Left ventricle myocardium inferior (tissue), 1 donor: ENCODE data around the gene RAD1. TPM values are rescaled to one million over a fixed set of nuclear protein-coding genes. Genes with fewer than 3 reads are reported as not detected.

ENCODE experiments used
- DNase-seq: peaks from one replicate; pipeline ENCODE4 v3.0.0-alpha.2; 2020
- H3K27ac ChIP-seq: fragments of 200-600 bp; replicated peaks from 2 replicates; pipeline ENCODE4 v1.8.0; 2021
- H3K27me3 ChIP-seq: fragments of 200-600 bp; 2 replicates; pipeline ENCODE4 v1.8.0; 2021; ENCODE audit warnings: low read depth
- H3K36me3 ChIP-seq: fragments of 200-600 bp; 2 replicates; pipeline ENCODE4 v1.8.0; 2021
- H3K4me1 ChIP-seq: fragments of 200-600 bp; 2 replicates; pipeline ENCODE4 v1.8.0; 2021
- H3K4me3 ChIP-seq: fragments of 200-600 bp; 2 replicates; pipeline ENCODE4 v1.8.0; 2021; ENCODE audit warnings: mild to moderate bottlenecking, moderate library complexity
- H3K9me3 ChIP-seq: fragments of 200-600 bp; replicated peaks from 2 replicates; pipeline ENCODE4 v1.8.0; 2021
- intact Hi-C: fragments of 100-400 bp; cut with micrococcal nuclease; formaldehyde crosslinking; loops from one replicate; pipeline ENCODE4 v1.11.0; 2022
- total RNA-seq: library from RNA; stranded (reverse); fragmentation: NEBNext Ultra II Directional; extraction: Animal tissue kit (Norgen Biotek cat#: 25700); gene quantifications from one replicate; pipeline ENCODE4 v1.2.1, GENCODE V29; 2021
- TF ChIP-seq, protein P1 (sequence below): fragments of 200-600 bp; IDR thresholded peaks from 2 replicates; pipeline ENCODE4 v1.8.0; 2021; ENCODE audit warnings: antibody characterized with exemption, mild to moderate bottlenecking, borderline replicate concordance
- donor health status: DM: no; HTN: yes; CAD: no; lungs with severe emphysema.

RAD1 gene
- total RNA-seq, 1 donor from 2014 or later: 28.2 TPM

DNA sequence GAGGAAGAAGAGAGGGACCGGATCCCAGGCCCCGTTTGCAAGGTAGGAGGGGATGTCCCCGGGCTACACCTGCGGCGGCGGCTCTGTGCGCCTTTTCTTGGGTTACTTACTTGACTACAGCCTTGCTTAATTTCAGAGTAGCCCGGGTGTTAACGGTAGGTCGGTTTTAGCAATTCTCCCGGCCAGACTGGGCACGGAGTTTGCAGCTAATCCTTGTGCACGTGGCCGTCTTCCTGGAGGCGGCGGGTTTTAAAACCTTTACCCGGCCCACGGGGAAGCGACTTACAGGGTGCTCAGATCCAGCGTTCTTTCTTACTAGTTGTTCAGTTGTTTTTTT is 520 bp upstream of the RAD1 start:
- Histone ChIP-seq H3K27me3 (no peaks in the 10 kb centered on the region), H3K4me3 (peak overlapping the region; percentile 89), H3K36me3 (peaks cover 29% of the 10 kb centered on the region), H3K9me3 (no peaks in the 10 kb centered on the region), H3K4me1 (peaks cover 44% of the 10 kb centered on the region), H3K27ac (peak overlapping the region; percentile 91)
- TF ChIP-seq, protein P1, sequence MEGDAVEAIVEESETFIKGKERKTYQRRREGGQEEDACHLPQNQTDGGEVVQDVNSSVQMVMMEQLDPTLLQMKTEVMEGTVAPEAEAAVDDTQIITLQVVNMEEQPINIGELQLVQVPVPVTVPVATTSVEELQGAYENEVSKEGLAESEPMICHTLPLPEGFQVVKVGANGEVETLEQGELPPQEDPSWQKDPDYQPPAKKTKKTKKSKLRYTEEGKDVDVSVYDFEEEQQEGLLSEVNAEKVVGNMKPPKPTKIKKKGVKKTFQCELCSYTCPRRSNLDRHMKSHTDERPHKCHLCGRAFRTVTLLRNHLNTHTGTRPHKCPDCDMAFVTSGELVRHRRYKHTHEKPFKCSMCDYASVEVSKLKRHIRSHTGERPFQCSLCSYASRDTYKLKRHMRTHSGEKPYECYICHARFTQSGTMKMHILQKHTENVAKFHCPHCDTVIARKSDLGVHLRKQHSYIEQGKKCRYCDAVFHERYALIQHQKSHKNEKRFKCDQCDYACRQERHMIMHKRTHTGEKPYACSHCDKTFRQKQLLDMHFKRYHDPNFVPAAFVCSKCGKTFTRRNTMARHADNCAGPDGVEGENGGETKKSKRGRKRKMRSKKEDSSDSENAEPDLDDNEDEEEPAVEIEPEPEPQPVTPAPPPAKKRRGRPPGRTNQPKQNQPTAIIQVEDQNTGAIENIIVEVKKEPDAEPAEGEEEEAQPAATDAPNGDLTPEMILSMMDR: no peak
- no peak for DNase-seq
- intact Hi-C loops: no loop called here

DNA sequence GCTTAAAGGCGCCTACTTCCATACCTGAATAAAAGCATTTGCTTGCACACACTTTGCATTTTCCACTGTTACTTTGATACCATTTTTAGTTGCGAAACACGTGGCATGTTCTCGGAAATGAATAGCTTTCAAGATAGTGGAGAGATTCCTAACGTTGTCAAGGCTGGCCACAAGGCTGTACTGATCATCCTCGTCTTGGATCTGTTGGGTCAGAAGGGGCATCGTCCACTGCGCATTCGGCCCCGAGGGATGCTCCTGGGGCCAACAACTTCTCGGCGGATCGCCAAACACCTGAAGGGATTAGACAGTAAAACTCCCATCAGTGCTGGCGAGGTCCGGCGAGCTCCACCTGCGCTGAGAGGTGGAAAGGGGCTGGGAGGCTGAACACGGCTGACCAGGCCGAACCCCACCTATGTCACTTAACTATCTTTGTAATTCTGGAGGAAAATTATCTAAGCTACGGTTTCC is 599 bp downstream of the RAD1 start:
- peak overlapping the region; percentile 89 for H3K4me3 ChIP-seq
- H3K4me1 ChIP-seq: peaks cover 44% of the 10 kb centered on the region
- no peaks in the 10 kb centered on the region for H3K9me3 ChIP-seq
- peaks cover 30% of the 10 kb centered on the region for H3K36me3 ChIP-seq
- TF ChIP-seq, protein P1: no peak
- DNase-seq: peak; percentile 30
- H3K27ac ChIP-seq: peak overlapping the region; percentile 91
- intact Hi-C loops: no loop called here
- H3K27me3 ChIP-seq: no peaks in the 10 kb centered on the region

DNA sequence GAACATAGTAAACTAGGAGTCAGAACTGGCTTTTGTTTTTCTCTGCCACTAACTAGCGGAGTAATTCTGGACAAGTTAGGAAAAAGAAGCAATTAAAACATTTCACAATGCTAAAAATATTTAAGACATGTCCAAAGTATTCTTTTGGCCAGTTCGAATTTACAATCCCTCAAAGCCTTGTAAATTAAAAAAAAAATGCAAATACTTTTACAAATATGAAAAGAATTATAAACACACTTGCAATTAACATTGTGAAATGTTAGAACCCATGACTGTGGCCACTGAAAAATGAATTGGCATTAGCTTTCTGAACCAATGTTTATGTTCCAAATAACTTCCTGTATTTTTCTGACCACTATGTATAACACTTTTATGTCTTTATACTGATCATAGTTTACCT is 2.2 kb downstream of the RAD1 start:
- TF ChIP-seq, protein P1: no peak
- no peak overlapping the region for H3K27ac ChIP-seq
- no peak for DNase-seq
- intact Hi-C loops: no loop called here
- peaks cover 44% of the 10 kb centered on the region for H3K4me1 ChIP-seq
- no peak overlapping the region for H3K4me3 ChIP-seq
- no peaks in the 10 kb centered on the region for H3K27me3 ChIP-seq
- H3K9me3 ChIP-seq: no peaks in the 10 kb centered on the region
- peaks cover 46% of the 10 kb centered on the region for H3K36me3 ChIP-seq

DNA sequence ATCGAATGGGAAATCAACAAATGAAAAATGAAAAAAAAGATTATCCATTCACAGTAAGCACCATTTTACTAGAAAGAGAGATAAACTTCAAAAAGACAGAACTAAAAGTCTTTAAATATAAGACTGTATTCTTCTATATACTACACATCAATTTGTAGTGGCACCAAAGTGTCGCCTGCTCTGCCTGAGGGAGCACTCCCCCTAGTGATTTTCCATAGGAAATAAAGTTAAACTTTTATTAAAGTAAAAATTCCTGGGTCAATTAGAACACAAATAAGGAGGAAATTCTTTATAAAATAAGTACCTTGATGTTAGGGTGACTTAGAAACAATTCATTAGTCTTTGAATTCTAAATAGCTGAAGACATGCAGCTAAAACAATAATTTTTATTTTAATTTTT is 9.7 kb downstream of the RAD1 start:
- no peaks in the 10 kb centered on the region for H3K9me3 ChIP-seq
- intact Hi-C loops: no loop called here
- no peaks in the 10 kb centered on the region for H3K4me1 ChIP-seq
- DNase-seq: no peak
- H3K27me3 ChIP-seq: no peaks in the 10 kb centered on the region
- H3K27ac ChIP-seq: no peak overlapping the region
- no peak overlapping the region for H3K4me3 ChIP-seq
- peaks cover 38% of the 10 kb centered on the region for H3K36me3 ChIP-seq
- TF ChIP-seq, protein P1: peak; percentile 40

DNA sequence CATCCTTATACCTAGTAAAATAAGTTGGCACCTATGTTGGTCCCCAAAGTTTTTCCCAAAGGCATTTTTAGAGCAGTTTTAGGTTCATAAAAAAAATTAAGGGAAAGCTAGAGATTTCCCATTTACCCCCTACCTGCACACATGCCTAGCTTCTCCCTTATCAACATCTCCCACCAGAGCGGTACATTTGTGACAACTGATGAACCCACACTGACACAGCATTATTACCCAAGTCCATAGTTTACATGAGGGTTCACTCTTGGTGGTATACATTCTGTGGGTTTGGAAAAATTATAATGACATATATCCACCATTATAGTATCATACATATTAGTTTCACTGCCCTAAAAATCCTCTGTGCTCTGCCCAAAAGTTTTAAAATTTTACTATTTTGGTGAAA is 12.0 kb downstream of the RAD1 start:
- peaks cover 15% of the 10 kb centered on the region for H3K36me3 ChIP-seq
- intact Hi-C loops: no loop called here
- TF ChIP-seq, protein P1: no peak
- no peaks in the 10 kb centered on the region for H3K9me3 ChIP-seq
- H3K4me1 ChIP-seq: no peaks in the 10 kb centered on the region
- no peak overlapping the region for H3K4me3 ChIP-seq
- DNase-seq: no peak
- no peak overlapping the region for H3K27ac ChIP-seq
- H3K27me3 ChIP-seq: no peaks in the 10 kb centered on the region

DNA sequence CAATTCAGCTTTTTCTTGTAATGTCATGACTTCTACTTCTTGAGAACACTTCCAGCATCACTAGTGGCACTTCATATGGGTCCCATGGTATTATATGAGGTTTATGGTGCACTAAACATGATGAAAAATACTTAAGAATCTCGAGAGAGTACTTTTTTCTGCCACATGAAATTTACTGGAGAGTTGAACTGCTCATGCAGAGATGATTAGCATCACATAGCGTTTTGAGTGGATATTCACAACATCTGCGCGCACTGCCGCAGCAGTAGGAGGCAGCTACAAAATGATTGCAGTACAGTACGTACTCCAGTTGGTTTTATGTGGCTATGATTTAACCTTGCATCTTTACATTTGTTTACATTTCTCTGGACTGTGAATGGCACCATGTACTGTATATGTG is 14.7 kb downstream of the RAD1 start:
- intact Hi-C loops: no loop called here
- TF ChIP-seq, protein P1: no peak
- Histone ChIP-seq H3K27me3 (no peaks in the 10 kb centered on the region), H3K4me1 (no peaks in the 10 kb centered on the region), H3K9me3 (no peaks in the 10 kb centered on the region), H3K36me3 (no peaks in the 10 kb centered on the region), H3K4me3 (no peak overlapping the region), H3K27ac (no peak overlapping the region)
- DNase-seq: no peak
